NCI-H2029 treated with DMSO at 0.1 percent for 48 hours (cell line): Measurements from ENCODE around the gene CD207.
A peak's percentile ranks its signal among the peaks of the same experiment; 100 is the strongest.
"Not testable (repeated sequence)": the region's sequence is repeated elsewhere in the genome, so short reads cannot be mapped to it uniquely, and the experiment has no call there.

ENCODE experiments used
- DNase-seq: peaks from one replicate; lab custom pipeline; 2025; lab: John Stamatoyannopoulos, UW

CD207 gene

DNA sequence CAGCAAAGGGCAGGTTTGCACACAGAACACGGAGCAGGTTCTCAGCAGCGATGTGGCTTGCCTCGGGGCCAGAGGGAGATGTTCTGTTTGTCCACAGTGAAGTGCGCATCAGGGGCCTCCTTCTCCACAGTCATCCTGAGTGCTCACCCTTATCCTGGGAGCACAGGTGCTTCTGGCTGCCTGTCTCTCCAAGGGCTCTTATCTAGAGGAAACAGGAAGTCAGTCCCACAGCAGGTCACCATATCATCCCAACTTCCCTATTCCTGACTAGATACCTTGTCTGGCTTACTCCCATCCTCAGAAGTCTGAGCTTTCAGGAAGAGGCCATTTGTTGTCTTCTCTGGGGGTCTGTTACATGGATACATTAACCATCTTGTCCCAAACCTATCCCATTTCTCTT, at the start of gene CD207:
Gene CD207 (minus strand): TSS at position 174 of the 400 bp plus-strand sequence. CDS start 40 bp downstream, at position 134.
- DNase-seq, result no peak

DNA sequence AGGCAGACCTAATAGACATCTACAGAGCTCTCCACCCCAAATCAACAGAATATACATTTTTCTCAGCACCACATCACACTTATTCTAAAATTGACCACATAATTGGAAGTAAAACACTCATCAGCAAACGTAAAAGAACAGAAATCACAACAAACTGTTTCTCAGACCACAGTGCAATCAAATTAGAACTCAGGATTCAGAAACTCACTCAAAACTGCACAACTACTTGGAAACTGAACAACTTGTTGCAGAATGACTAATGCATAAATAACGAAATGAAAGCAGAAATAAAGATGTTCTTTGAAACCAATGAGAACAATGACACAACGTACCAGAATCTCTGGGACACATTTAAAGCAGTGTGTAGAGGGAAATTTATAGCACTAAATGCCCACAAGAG, 42.9 kb upstream of the CD207 start:
- DNase-seq, result not testable (repeated sequence)

DNA sequence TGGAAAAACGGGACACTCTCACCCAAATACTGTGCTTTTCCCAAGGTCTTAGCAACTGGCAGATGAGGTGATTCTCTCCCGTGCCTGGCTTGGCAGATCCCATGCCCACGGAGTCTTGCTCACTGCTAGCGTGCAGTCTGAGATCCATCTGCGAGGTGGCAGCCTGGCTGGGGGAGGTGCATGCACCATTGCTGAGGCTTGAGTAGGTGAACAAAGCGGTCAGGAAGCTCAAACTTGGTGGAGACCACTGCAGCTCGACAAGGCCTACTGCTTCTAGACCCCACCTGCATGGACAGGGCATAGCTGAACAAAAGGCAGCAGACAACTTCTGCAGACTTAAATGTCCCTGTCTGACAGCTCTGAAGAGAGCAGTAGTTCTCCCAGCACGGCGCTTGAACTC, 40.5 kb upstream of the CD207 start:
- not testable (repeated sequence) for DNase-seq

DNA sequence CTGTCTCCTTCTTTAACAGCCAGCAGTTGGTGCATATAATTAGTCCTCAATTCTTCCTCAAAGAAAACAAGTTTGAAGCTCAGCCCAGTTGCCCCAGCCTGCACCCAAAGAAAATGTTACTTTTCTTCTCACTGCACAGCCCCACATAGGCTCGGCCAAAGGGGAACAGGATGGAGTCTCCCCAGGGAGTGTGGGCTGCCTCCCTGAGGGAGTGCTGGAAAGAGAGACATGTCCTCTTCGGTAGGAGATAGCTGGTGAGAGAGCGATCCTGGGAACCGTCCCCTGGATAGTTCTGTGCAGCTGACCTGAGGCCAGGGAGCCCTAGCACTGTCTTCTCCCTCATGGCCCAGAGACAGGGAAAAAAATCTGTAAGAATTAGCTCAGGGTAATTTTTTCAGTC, 37.9 kb upstream of the CD207 start:
- DNase-seq, result no peak

DNA sequence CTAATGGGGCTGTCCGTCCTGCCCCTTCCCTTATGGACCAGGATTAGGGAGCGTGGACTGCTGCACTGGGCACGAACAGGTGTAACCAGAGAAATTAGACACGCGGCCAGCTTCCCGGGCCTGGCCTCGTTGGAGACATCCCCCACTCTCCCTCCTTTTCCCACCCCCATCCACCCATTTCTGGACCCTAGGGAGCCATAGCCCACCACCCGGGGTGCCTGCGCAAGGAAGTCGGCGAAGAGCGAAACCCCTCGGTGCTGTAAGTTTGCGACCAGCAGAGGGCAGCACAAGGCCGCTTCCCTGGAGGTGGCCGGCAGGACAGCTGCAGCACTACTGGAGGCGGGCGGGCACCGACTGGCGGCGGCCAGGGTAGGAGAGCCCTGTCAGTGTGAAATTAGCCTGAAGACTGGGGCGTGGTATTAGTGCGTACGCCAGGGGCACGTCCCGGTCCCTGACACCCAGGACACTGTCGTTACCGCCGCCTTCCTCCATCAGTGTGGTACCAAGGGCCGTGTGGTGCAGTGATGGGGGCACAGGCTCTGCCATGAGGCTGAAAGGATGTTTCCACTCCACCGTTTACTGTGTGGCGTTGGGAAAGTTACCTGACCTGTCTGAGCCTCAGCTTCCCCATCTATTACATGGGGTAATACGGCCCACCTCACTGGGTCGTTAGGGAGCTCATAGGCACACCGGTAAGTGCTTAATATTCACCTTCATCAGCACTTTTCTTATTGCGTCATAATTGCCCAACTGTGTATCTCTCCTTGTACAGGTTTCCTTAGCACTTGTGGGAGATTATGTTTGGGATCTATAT, 36.0 kb upstream of the CD207 start:
- peak; percentile 33 for DNase-seq

DNA sequence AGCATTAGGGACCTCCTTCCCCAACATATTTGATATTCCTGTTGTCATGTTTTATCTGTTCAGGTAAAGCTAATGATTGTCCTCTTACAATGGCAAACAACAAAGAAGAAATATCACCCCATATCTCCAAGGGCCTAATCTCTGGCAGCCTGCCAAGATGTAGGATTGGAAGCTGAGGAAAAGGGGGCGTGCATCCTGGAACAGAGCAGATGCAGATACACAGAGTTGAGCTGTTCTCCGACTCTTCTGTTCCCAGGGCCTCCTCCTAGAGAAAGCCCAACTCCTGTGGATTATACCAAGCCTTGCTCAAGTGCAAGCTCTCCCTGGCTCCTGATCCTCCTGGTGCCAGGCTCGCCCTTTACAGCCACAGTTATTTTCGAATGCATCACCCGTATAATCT, 35.2 kb upstream of the CD207 start:
- DNase-seq, result no peak

DNA sequence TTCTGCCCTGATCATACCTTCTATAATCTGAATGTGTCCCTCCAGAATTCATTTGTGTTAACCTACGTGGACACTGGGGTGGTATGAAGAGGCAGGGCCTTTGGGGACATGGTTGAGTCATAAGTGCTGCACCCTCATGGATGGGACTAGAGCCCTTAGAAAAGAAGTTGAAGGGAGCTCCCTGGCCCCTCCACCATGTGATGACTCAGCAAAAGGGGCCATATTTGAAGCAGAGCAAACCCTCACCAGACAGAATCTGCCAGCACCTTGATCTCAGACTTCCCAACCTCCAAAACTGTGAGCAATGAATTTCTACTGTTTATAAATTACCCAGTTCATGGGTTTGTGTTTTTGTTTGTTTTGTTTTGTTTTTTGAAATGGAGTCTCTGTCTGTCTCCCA, 33.4 kb upstream of the CD207 start:
- no peak for DNase-seq

DNA sequence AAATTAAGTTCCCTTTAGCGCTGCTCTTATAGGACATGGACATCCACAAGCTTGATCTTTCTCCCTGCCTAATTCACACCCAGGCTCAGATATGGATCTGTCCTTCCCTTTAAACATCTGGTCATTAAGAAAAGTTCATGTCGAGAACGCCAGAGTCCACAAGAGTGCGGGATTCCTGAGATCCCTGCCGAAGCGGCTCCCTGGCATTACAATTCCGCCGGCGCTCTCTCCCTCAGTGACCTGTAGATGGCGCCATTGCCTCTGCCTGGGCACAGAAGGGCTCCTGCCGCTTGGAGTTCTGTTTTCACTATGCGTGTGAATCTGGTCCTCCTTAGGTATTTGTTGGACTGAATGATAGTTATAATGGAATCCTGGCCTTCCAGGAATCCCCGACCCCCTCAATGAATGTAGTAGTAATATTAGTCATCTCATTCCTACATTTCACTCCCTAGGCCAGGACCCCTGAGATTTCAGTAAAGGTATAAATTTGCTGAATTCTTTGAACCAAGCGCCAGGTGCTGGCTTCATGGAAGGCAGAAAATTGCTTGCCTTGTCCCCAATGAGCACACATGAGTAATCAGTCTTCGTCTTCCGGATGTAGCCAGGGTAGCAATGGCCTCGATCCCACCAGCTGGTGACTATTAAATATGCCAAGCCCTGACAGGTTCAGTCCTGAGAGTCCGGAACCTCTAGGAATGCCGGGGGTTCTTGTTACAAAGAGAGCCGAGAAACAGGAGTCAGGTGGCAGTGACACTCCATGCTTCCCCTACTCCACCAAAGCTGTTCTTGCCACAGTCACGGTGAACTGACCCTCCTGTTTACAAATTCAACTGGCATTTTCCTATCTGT, 26.4 kb upstream of the CD207 start:
- DNase-seq, result peak; percentile 58

DNA sequence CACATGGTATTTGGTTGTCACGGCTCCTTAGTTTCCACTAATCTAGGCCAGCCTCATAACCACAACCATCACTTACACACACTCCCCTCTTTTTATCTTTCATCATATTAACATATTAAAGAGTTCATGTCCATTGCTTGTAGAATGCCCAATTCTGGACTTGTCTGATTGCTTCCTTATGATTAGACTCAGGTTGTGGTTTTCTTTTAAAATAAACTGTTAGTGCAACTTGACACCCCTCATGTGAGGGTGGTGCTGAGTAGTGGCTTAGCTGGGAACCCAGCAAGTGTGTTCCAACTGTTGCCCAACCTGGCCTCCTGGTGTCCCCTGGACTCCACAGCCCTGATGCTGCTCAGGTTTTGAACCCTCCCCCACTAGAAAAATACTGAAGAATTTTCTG, 20.1 kb upstream of the CD207 start:
- no peak for DNase-seq

DNA sequence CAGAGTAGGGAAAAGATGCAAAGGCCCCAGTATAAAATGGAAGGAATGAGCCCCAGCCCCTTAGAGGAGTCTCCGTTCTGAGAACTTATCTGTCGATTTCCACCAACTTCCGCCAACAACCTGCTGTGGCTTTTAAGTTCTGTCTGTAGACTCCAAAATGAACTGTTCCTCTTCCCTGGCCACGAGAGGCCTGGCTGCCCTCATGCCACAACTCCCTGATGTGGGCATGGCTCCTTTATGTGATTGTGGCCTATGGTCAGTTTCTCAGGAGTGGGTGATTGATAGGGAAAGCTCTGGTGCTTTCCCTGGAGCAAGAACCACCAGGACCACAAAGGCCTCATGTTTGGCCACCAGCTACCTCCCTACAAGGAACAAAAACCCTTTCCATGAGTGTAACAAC, 18.8 kb upstream of the CD207 start:
- DNase-seq, result no peak

DNA sequence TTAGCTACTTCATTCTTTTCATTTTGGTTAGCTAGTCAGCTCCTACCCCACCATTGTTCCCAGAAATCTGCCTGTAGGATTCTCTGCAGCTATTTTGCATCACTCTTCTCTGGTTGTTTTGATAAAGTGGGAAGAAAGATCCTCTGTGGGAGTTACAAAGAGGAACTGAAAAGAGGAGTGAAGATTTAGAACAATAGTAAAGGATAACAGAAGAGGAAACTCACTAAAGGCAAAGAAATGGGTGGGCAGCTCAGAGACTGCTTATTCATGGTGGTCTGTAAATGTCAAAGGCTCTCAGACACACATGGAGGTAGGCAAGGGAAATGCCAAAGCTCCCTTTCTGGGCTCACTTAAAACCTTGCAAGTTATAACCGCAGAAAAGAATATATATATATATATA, 17.2 kb upstream of the CD207 start:
- no peak for DNase-seq

DNA sequence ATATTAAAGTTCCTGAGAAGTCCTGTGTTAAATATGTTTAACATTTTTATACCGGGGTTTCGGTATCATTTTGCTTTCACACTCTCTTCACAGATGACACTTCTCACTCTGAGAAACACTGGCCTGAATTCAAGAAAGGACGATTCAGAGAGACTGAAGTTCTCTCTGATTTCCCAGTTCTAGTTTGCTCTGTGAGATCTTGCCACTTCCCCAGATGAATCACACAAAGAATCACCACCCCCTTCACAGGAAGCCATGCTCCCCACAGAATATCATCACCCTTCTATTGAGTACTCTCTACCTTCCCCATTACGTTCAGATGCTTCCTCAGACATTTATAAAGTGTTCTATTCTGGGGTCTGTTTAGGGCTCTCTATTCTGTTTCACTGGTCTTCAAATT, 16.1 kb upstream of the CD207 start:
- no peak for DNase-seq

DNA sequence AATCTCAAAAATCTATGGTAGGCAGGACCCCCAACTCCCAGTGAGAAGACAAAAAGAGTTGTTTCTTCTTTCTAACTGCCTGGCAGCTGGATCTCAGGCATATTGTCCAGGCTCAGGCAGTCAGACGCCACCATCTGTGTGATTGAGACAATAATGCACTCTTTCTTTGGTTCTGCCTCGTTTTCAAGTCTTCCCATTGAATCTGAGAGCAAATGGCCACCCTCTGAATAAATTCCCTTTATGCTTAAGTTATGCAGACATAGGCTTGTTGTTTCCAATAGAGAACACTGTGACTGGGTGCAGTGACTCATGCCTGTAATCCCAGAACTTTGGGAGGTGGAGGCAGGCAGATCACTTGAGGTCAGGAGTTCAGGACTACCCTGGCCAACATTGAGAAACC, 15.3 kb upstream of the CD207 start:
- DNase-seq, result no peak

DNA sequence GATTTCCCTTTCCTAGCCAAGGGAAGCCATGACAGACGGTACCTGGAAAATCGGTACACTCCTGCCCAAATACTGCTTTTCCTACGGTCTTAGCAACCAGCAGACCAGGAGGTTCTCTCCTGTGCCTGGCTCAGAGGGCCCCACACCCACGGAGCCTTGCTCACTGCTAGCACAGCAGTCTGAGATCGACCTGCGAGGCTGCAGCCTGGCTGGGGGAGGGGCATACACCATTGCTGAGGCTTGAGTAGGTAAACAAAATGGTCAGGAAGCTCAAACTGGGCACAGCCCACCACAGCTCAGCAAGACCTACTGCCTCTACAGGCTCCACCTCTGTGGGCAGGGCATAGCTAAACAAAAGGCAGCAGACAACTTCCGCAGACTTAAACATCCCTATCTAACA, 6.8 kb upstream of the CD207 start:
- DNase-seq, result no peak

DNA sequence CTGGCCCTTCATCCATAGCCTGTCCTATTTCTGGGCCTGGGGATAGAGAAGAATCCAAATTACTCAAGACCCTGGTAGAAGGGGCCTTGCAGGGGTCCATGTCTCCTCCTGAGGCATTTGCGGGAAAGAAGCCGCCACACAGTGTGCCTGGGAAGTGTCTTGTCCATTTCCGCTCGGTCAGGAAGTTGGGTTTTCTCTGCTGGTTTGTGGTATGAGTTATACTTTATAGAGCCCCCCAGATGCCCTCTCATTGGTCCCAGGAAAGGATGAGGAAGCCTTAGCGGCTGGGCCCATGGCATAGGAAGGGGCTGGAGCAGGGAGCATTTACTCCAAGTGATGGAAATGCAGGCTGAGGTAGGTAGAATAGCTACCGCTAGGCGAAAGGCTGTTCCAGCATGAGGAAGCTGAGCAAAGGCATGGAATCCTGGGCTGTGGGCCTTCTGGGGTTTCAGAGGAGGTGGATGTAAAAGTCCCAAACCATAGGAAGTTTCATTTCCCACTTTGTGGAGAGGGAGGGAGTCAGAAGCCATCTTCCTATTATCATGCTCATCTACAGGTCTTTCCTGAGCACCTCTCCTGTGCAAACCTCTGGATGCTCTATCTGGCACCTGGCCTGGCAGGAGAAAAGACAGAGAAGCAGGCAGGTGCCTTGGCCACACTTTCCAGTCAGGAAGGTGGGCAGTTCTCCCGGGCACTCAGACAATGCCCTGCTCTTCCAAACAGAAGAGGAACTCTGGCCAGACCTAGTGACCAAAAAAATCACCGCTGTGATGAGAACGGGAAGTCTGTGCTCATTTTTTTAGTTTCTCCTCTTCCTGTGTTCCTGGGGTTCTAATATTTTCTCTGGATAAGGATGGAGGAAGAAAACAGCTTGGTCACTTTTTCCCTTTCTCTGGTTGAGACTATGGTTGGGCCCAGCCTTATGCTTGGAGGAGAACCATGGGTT, 2.6 kb upstream of the CD207 start:
- no peak for DNase-seq

DNA sequence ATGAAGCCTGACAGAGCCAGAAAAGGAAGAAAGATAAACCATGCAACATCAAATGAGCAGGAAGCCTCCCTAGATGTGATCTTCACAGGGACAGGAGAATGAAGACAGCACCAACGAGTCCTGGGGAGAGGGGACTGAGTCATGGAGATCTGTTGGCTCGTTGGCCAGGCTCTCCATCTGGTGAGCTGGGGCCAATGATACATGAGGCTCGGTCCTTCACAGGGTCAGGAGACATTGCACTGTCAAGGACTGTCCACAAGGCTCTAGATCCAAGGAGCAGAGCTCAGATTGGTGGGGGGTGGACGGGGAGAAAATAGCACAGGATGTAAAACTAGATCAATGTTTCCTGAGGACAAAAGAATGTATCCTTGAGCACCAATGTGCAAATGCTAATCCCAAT, 735 bp downstream of the CD207 start:
- no peak for DNase-seq

DNA sequence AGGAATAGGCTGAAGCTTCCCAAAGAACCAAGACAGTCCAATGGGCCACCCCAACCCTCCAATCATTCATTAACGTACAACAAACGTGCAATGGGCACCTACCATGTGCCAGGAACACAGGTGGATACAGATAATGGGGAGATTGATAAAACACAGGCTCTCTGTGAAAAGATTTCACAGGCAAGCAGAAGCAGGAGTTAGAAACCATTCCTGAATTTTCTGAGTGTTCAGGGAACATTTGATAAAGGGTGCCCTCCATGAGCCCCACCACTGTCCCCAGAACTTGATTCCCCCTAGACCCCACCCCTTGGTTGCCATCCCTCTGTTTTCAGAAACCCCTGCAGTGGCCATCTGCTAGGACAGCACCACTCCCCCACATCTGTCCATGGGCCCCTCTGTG, 1.5 kb downstream of the CD207 start:
- DNase-seq, result no peak

DNA sequence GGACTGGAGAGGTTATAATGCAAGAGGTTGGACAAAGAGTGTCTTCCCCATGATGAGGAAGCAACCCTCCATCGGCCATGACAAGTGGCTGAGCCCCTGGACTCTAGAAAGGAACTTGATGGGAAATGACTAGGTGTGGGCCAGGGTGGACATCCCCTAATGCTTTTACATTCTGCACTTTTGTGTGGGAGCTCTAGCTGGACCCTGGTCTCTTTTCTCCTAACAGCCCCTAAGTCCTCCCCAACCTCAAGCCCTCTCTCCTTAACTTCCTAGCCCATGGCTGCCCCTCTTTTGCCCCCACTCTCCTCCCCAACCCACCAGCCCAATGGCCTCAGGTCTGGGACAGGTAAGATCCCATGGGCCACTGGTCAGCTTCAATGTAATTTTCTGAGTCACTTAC, 2.4 kb downstream of the CD207 start:
- DNase-seq, result no peak

DNA sequence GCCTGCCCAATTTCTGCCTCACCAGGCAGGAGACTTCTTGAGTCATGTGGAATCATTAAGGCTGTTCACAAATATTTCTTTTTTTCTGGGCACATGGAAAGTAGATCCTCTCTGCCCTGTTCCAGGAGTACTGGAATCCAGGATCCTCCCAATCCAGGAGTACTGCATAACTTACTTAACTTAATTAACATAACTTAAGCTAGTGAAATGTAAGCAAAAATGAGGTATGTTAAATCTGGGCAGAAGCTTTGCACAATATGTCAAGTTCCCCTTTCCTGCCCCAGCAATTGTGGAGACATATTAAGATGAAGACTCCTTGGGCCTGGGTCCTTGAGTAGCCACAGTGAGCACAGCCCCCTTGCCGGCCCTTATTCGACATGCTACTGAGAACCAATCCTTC, 3.2 kb downstream of the CD207 start:
- DNase-seq, result no peak

DNA sequence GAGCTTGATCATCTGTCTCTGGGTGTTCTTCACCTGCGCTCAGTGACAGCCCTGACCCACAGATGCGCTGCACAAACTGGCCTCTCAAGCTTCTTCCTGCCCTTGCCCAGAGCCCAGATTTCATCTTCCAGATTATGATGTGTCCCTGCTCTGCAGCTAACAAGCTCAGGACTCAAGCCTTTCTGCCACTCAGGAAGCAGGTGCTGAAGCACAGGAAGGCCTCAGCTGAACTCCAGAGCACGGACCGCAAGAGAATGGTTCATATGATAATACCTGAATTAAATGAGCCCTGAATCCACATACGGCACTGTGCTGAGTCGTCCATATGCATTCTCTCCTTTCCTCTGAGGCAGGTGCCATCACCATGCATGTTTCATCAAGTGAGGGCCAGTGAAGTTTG, 3.8 kb downstream of the CD207 start:
- DNase-seq, result no peak

DNA sequence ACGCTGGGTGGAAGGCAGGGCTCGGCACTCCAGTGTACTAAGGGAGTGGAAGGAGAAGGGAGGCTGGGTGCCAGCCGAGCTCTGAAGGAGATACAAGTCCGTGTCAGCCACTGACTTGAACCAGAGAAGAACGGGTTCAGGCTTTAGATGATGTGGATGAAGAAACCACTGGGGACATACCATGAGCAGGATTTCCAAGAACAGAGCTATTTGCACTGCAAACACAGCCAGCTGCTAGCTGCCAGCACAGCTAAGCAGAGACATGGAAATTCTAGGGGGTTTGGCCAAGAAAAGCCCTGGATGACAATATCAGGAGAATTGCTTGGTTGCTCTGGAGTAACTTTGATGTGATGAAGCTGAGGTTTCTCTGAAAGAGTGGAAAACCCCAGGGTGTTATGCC, 5.2 kb downstream of the CD207 start:
- DNase-seq, result no peak

DNA sequence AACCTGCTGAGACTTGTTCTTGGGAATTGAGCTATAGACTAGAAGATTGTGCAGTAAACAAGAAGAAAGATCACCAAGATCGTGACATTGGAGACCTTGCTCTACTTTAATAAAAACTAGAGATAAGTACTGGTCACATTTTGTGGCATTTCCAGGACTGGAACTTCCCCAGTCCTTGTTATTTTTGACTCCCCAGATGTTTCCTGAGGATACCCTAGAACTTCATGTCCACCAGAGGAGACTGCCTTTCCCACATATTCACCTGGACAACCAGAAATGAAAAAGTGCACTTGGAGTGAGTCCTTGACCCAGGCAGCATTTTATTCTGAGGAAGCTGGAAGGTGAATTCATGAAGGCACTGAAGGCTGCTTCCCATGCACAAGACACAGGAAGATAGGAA, 5.7 kb downstream of the CD207 start:
- DNase-seq, result no peak
